Neural progenitor cell (in vitro differentiated cells): ENCODE data around the gene AGFG1. TPM values are rescaled to one million over a fixed set of nuclear protein-coding genes. Genes with fewer than 3 reads are reported as not detected.

Experiments
- DNase-seq: peaks from one replicate; pipeline ENCODE4 v3.0.0-alpha.2; 2016; ENCODE audit warnings: low spot score
- H2AFZ ChIP-seq: fragments of 200-600 bp; sonication (generic); replicated peaks from 2 replicates; pipeline ENCODE4 v1.6.1; 2016; ENCODE audit warnings: antibody characterized with exemption
- H3F3A ChIP-seq: fragments of 200-600 bp; sonication (generic); 2 replicates; pipeline ENCODE4 v1.6.1; 2016; ENCODE audit warnings: antibody characterized with exemption, low read depth
- H3K27ac ChIP-seq: fragments of 200-600 bp; sonication (generic); 2 replicates; pipeline ENCODE4 v1.5.1; 2016; ENCODE audit warnings: mild to moderate bottlenecking
- H3K27me3 ChIP-seq: fragments of 200-600 bp; sonication (generic); 2 replicates; pipeline ENCODE4 v1.6.1; 2016; ENCODE audit warnings: mild to moderate bottlenecking, moderate library complexity
- H3K36me3 ChIP-seq: fragments of 200-600 bp; sonication (generic); 2 replicates; pipeline ENCODE4 v1.5.1; 2016
- H3K4me1 ChIP-seq: fragments of 200-600 bp; sonication (generic); 2 replicates; pipeline ENCODE4 v1.6.1; 2016; ENCODE audit warnings: mixed run types
- H3K4me2 ChIP-seq: fragments of 200-600 bp; sonication (generic); 2 replicates; pipeline ENCODE4 v1.6.1; 2016
- H3K4me3 ChIP-seq: fragments of 200-600 bp; sonication (generic); 2 replicates; pipeline ENCODE4 v1.5.1; 2016
- H3K79me2 ChIP-seq: fragments of 200-600 bp; sonication (generic); 2 replicates; pipeline ENCODE4 v1.6.1; 2016; ENCODE audit warnings: low read depth
- H3K9ac ChIP-seq: fragments of 200-600 bp; sonication (generic); 2 replicates; pipeline ENCODE4 v1.6.1; 2016
- H3K9me3 ChIP-seq: fragments of 200-600 bp; sonication (generic); 2 replicates; pipeline ENCODE4 v1.5.1; 2016; ENCODE audit warnings: low read depth
- H4K20me1 ChIP-seq: fragments of 200-600 bp; sonication (generic); 2 replicates; pipeline ENCODE4 v1.6.1; 2016; ENCODE audit warnings: low read depth
- H3K27ac Mint-ChIP-seq: 3 replicates; pipeline ENCODE4 v1.8.0; 2021; ENCODE audit warnings: mixed read lengths
- H3K27me3 Mint-ChIP-seq: 2 replicates; pipeline ENCODE4 v1.8.0; 2022; ENCODE audit warnings: low read depth, mild to moderate bottlenecking, inconsistent platforms, moderate library complexity, mixed read lengths; ENCODE audit not compliant: insufficient read depth
- H3K36me3 Mint-ChIP-seq: 3 replicates; pipeline ENCODE4 v1.8.0; 2021; ENCODE audit warnings: mixed read lengths
- H3K4me1 Mint-ChIP-seq: 3 replicates; pipeline ENCODE4 v1.8.0; 2021; ENCODE audit warnings: mixed read lengths
- H3K4me3 Mint-ChIP-seq: 3 replicates; pipeline ENCODE4 v1.8.0; 2021; ENCODE audit warnings: mild to moderate bottlenecking, moderate library complexity, mixed read lengths
- H3K9me3 Mint-ChIP-seq: 3 replicates; pipeline ENCODE4 v1.8.0; 2020; ENCODE audit warnings: mixed read lengths
- CTCF ChIP-seq: fragments of 200-600 bp; sonication (generic); IDR thresholded peaks from 2 replicates; pipeline ENCODE4 v1.5.1; 2017; ENCODE audit warnings: antibody characterized with exemption, mild to moderate bottlenecking
- EZH2 ChIP-seq: fragments of 200-600 bp; sonication (generic); IDR thresholded peaks from 2 replicates; pipeline ENCODE4 v1.6.1; 2017; ENCODE audit warnings: antibody characterized with exemption, mild to moderate bottlenecking, moderate library complexity
- EZH2phosphoT487 ChIP-seq: fragments of 200-600 bp; sonication (generic); IDR thresholded peaks from 2 replicates; pipeline ENCODE4 v1.6.1; 2017; ENCODE audit warnings: antibody characterized with exemption
- total RNA-seq: library from RNA; depleted of rRNA; stranded (reverse); fragments of >200 nt; gene quantifications from 2 replicates; pipeline ENCODE4 v1.2.3, GENCODE V29; 2015; ENCODE audit warnings: low replicate concordance

Gene AGFG1
- total RNA-seq, 1 donor from 2014 or later: 84.8 TPM

GRCh38 chr2:227466887-227467600 is 4.9 kb upstream of the AGFG1 start:
- Histone ChIP-seq H4K20me1 (no peaks in the 10 kb centered on the region), H3F3A (peaks cover 11% of the 10 kb centered on the region), H3K27me3 (no peaks in the 10 kb centered on the region), H3K9ac (no peak overlapping the region), H2AFZ (no peak overlapping the region), H3K79me2 (no peaks in the 10 kb centered on the region), H3K36me3 (no peaks in the 10 kb centered on the region), H3K4me2 (no peak overlapping the region), H3K9me3 (no peaks in the 10 kb centered on the region), H3K4me3 (no peak overlapping the region), H3K27ac (no peak overlapping the region), H3K4me1 (peaks cover 9% of the 10 kb centered on the region)
- no peak overlapping the region for H3K4me3 Mint-ChIP-seq
- H3K27me3 Mint-ChIP-seq: peaks cover 2% of the 10 kb centered on the region
- TF ChIP-seq CTCF (no peak), EZH2 (no peak), EZH2phosphoT487 (no peak)
- H3K27ac Mint-ChIP-seq: peak overlapping the region; percentile 8
- H3K9me3 Mint-ChIP-seq: no peaks in the 10 kb centered on the region
- H3K36me3 Mint-ChIP-seq: no peaks in the 10 kb centered on the region
- peaks cover 6% of the 10 kb centered on the region for H3K4me1 Mint-ChIP-seq
- no peak for DNase-seq

DNA sequence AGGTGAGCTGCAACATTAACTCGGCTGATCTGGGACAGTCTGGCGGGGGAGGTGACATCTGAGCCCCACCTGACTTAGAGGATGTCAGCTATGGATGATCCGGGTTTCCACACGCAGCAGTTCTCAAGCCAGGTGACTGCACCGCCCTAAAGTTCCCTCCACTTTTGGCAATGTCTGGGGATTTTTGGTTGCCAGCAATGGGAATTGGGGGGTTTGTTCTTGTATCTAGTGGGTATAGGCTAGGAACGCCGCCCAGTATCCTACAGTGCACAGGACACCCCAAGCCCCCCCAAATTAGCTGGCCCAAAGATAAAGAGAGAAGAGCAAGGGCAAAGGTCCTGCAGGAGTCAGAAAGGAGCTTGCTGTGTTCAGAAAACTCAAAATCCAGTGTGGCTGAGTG is 544 bp upstream of the AGFG1 start:
- Histone ChIP-seq H3K9ac (no peak overlapping the region), H3K27ac (no peak overlapping the region), H3K4me3 (no peak overlapping the region), H2AFZ (peak overlapping the region; percentile 79), H3K4me1 (peaks cover 8% of the 10 kb centered on the region), H3K27me3 (no peaks in the 10 kb centered on the region), H3K4me2 (no peak overlapping the region), H3F3A (peaks cover 3% of the 10 kb centered on the region), H3K79me2 (peaks cover 42% of the 10 kb centered on the region), H3K36me3 (no peaks in the 10 kb centered on the region), H4K20me1 (peaks cover 42% of the 10 kb centered on the region), H3K9me3 (no peaks in the 10 kb centered on the region)
- Mint-ChIP-seq H3K27ac (no peak overlapping the region), H3K4me3 (peak overlapping the region; percentile 82), H3K27me3 (peaks cover 4% of the 10 kb centered on the region), H3K36me3 (no peaks in the 10 kb centered on the region), H3K4me1 (peaks cover 17% of the 10 kb centered on the region), H3K9me3 (no peaks in the 10 kb centered on the region)
- no peak for DNase-seq
- TF ChIP-seq EZH2phosphoT487: no peak
- TF ChIP-seq CTCF: no peak
- no peak for TF ChIP-seq EZH2

DNA sequence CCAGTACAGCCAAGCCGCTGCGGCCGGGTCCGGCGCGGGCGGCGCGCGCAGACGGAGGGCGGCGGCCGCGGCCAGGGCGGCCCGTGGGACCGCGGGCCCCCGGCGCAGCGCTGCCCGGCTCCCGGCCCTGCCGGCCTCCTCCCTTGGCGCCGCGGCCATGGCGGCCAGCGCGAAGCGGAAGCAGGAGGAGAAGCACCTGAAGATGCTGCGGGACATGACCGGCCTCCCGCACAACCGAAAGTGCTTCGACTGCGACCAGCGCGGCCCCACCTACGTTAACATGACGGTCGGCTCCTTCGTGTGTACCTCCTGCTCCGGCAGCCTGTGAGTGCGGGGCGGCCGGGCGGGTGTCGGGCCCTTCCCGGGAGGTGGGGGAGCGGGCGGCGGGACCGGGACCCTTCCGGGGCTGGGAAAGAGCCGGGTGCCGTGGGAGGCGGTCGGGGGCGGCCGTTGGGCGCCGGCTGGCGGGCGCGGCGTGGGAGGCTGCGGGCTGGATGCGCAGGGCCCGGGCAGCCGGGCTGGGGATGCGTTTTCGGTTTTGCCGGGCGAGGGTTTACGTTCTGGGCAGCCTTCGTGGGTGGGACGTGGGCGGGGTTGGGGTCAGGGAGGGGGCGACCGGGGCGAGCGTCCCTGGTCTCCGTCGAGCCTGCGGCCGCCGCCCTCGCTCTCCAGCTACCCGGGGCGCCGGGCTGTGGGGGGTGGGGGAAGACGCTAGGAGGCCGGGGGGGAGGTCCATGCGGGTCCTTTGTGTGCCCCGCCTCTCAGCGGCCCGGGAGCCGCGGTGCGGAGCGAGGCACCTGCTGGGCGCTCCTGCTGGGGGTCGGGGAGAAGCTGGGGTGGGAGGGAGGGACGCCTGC is 537 bp downstream of the AGFG1 start:
- Histone ChIP-seq H3K4me3 (peak overlapping the region; percentile 99), H3K79me2 (peaks cover 53% of the 10 kb centered on the region), H3K9ac (peak overlapping the region; percentile 91), H3F3A (peaks cover 3% of the 10 kb centered on the region), H3K27me3 (no peaks in the 10 kb centered on the region), H3K4me2 (peak overlapping the region; percentile 88), H2AFZ (peak overlapping the region; percentile 82), H3K27ac (peak overlapping the region; percentile 93), H3K36me3 (no peaks in the 10 kb centered on the region), H4K20me1 (peaks cover 52% of the 10 kb centered on the region), H3K4me1 (peaks cover 8% of the 10 kb centered on the region), H3K9me3 (no peaks in the 10 kb centered on the region)
- no peaks in the 10 kb centered on the region for H3K36me3 Mint-ChIP-seq
- no peak for TF ChIP-seq EZH2
- TF ChIP-seq CTCF: no peak
- no peak for TF ChIP-seq EZH2phosphoT487
- H3K4me3 Mint-ChIP-seq: peak overlapping the region; percentile 94
- no peak overlapping the region for H3K27ac Mint-ChIP-seq
- no peaks in the 10 kb centered on the region for H3K9me3 Mint-ChIP-seq
- peaks cover 4% of the 10 kb centered on the region for H3K27me3 Mint-ChIP-seq
- peak; percentile 78 for DNase-seq
- H3K4me1 Mint-ChIP-seq: peaks cover 17% of the 10 kb centered on the region
